Limb (tissue), 2 donors: ENCODE results near the gene XKR3.
"Not testable (repeated sequence)": the region's sequence is repeated elsewhere in the genome, so short reads cannot be mapped to it uniquely, and the experiment has no call there.

Source experiments
- DNase-seq, 2 donors: peaks; one replicate each; pipeline ENCODE4 v3.0.0-alpha.2; 2016; ENCODE audit errors: extremely low spot score in 2 of 2

The XKR3 gene

GRCh38 chr22:16748160-16748929, 76.9 kb downstream of the XKR3 start:
- DNase-seq = not testable (repeated sequence)

DNA sequence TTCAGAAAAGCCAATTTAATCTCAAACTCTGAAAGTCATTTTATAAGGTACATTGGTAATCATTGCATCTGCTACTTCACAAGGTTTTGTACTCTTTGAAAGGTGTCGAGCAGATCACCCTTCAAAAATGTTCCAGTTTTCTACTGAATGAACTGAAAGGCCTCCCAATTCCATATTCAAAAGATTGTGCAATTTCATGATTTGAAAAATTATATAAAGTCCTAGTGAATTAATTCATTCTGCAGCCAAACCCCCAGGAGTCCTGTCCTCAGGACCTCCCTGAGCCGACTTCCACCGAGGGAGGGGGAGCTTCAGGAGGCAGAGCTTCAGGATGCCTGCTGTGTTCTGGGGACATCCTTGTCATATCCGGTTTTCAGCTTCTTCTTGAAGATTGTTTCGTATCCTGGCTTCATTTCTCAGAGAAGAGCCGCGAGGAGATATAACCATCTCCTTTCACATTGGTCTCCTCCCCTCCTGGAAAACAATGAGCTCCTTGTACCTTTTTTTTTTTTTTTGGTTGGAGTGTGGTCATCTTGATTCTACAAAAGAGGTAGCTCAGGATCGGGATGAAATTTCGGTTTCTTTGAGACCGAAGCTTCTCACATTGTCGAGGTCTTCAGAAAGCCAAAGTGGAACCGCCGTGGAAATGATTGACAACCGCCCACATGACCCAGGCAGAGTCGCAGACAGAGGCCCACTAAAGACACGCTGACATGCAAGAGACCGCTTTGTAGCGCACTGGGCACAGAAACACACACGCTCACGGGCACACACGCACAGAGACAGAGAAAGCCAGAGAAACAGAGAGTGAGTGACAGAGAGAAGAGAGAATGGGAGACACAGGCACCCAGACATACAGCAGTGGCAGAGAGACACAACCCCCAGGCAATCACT, 77.7 kb downstream of the XKR3 start:
- DNase-seq = not testable (repeated sequence)

DNA sequence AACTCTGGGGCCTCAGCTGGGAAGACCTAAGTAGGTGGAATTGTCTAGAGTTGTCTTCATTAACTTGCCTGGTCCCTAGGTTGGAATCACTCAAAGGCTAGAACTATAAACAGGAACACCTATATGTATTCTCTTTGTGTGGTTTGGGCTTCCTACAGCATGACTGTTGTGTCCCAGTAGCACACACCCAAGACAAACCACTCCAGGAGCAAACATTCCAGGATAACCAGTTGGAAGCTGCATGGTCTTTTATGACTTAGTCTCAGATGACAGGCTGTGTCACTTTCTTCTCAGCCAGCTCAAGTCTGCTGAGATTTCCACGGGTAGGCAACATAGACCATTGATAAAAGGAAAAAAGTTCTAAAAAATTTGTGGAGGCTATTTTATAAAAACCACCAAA, 90.9 kb downstream of the XKR3 start:
- DNase-seq = not testable (repeated sequence)
